22Rv1 (cell line): ENCODE measurements around the gene KIF3A.
A peak's percentile ranks its signal among the peaks of the same experiment; 100 is the strongest.

Experiments used
- CTCF ChIP-seq: fragments of 450-650 bp; IDR thresholded peaks from 2 replicates; pipeline ENCODE4 v1.5.1; 2017; ENCODE audit warnings: mild to moderate bottlenecking
- ZFX ChIP-seq: fragments of 450-650 bp; IDR thresholded peaks from 2 replicates; pipeline ENCODE4 v1.6.1; 2017; ENCODE audit warnings: antibody characterized with exemption, borderline replicate concordance

GRCh38 chr5:132655821-132656773 lies 81.2 kb downstream of the KIF3A start:
- TF ChIP-seq CTCF (peak; percentile 23; the same call in 1 of the 2 replicates), ZFX (no peak)
